A549 (cell line): ENCODE measurements around the gene PPP2R2C.

ENCODE experiments used
- CEBPB ChIP-seq, 2 experiments: fragments of >200 bp in 1 of 2; sonication (Bioruptor Twin) in 1 of 2; formaldehyde crosslinking in 1 of 2; IDR thresholded peaks; 2 replicates each; pipeline ENCODE4 v1.6.1; 2012 to 2016
- CHD2 ChIP-seq: fragments of 150-350 bp; IDR thresholded peaks from 2 replicates; pipeline ENCODE4 v1.6.1; 2014; ENCODE audit warnings: low read length; ENCODE audit not compliant: partially characterized antibody
- FOSL2 ChIP-seq, 2 experiments: fragments of 450-650 bp in 1 of 2; fragments of >200 bp in 1 of 2; sonication (Bioruptor Twin) in 1 of 2; formaldehyde crosslinking; IDR thresholded peaks; 2 replicates each; pipeline versions ENCODE4 v1.5.0 to v1.6.1; 2016 to 2020; ENCODE audit warnings: mild to moderate bottlenecking in 1 of 2, moderate library complexity in 1 of 2
- HOXA7 ChIP-seq: fragments of 250-450 bp; sonication (Bioruptor Pico); IDR thresholded peaks from 2 replicates; pipeline ENCODE4 v1.5.0; 2020; ENCODE audit warnings: mild to moderate bottlenecking, moderate library complexity
- POLR2A ChIP-seq: IDR thresholded peaks from 2 replicates; pipeline ENCODE4 v1.6.1; 2012; ENCODE audit warnings: mild to moderate bottlenecking, low read length
- RCOR1 ChIP-seq: fragments of 150-350 bp; IDR thresholded peaks from 2 replicates; pipeline ENCODE4 v1.6.1; 2014; ENCODE audit warnings: antibody characterized with exemption, low read length, low read depth
- SMC3 ChIP-seq: fragments of >200 bp; sonication (Bioruptor Twin); formaldehyde crosslinking; IDR thresholded peaks from 3 replicates; pipeline ENCODE4 v1.6.1; 2018; ENCODE audit warnings: inconsistent platforms
- USF2 ChIP-seq: fragments of 450-650 bp; IDR thresholded peaks from 2 replicates; pipeline ENCODE4 v1.6.1; 2014; ENCODE audit warnings: antibody characterized with exemption
- ZC3H11A ChIP-seq: fragments of 450-650 bp; IDR thresholded peaks from 2 replicates; pipeline ENCODE4 v1.6.1; 2014; ENCODE audit warnings: antibody characterized with exemption, mild to moderate bottlenecking
- ZFP36 ChIP-seq: fragments of 450-650 bp; IDR thresholded peaks from 2 replicates; pipeline ENCODE4 v1.6.1; 2014; ENCODE audit warnings: borderline replicate concordance; ENCODE audit not compliant: partially characterized antibody
- ZSCAN20 ChIP-seq: fragments of 250-450 bp; sonication (Bioruptor Pico); IDR thresholded peaks from 2 replicates; pipeline ENCODE4 v1.8.0; 2022; ENCODE audit warnings: mild to moderate bottlenecking, moderate library complexity
- TF ChIP-seq, protein P1 (sequence below): fragments of >200 bp; sonication (Bioruptor Twin); formaldehyde crosslinking; IDR thresholded peaks from 3 replicates; pipeline ENCODE4 v1.5.1; 2016

GRCh38 chr4:6348408-6348807 lies 124.0 kb downstream of the PPP2R2C start:
- TF ChIP-seq ZSCAN20 (CRISPR knock-in tag): no peak
- no peak for TF ChIP-seq USF2
- TF ChIP-seq SMC3: no peak
- TF ChIP-seq, protein P1, sequence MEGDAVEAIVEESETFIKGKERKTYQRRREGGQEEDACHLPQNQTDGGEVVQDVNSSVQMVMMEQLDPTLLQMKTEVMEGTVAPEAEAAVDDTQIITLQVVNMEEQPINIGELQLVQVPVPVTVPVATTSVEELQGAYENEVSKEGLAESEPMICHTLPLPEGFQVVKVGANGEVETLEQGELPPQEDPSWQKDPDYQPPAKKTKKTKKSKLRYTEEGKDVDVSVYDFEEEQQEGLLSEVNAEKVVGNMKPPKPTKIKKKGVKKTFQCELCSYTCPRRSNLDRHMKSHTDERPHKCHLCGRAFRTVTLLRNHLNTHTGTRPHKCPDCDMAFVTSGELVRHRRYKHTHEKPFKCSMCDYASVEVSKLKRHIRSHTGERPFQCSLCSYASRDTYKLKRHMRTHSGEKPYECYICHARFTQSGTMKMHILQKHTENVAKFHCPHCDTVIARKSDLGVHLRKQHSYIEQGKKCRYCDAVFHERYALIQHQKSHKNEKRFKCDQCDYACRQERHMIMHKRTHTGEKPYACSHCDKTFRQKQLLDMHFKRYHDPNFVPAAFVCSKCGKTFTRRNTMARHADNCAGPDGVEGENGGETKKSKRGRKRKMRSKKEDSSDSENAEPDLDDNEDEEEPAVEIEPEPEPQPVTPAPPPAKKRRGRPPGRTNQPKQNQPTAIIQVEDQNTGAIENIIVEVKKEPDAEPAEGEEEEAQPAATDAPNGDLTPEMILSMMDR: no peak
- TF ChIP-seq ZFP36: no peak
- no peak for TF ChIP-seq CEBPB (IDR thresholded peaks at IDR 0.05)
- no peak for TF ChIP-seq ZC3H11A
- TF ChIP-seq RCOR1: no peak
- TF ChIP-seq HOXA7: no peak
- no peak for TF ChIP-seq CHD2
- no peak for TF ChIP-seq POLR2A
- TF ChIP-seq FOSL2 (IDR thresholded peaks at IDR 0.05): no peak
- no peak for TF ChIP-seq FOSL2 (CRISPR knock-in tag; IDR thresholded peaks at IDR 0.05)
